Measurements from ENCODE around the gene SLC25A11.

The SLC25A11 gene

GRCh38 chr17:4939796-4940554, at the start of gene SLC25A11, which contains the start of gene RNF167:
TSS of gene SLC25A11 (minus strand) at chr17:4940046. CDS start at chr17:4939910, 136 bp downstream.
TSS of gene RNF167 (plus strand) at chr17:4940268. CDS start at chr17:4940910, 642 bp downstream.
- DNase-seq, result peak; percentile 97

GRCh38 chr17:4987767-4988567, 48.1 kb upstream of the SLC25A11 start:
- no peak for DNase-seq

GRCh38 chr17:4986951-4987766, 47.3 kb upstream of the SLC25A11 start, which contains the start of gene CAMTA2:
TSS of gene CAMTA2 (minus strand) at chr17:4987675. CDS start at chr17:4986222, 1,453 bp downstream.
- DNase-seq, result peak; percentile 90

GRCh38 chr17:4986403-4986802, 46.6 kb upstream of the SLC25A11 start:
- DNase-seq, result no peak

- DNase-seq, result no peak
These were observed 42.5 kb upstream of the SLC25A11 start for GRCh38 chr17:4982305-4982704.

- peak; percentile 57 for DNase-seq
These were observed 40.9 kb upstream of the SLC25A11 start for GRCh38 chr17:4980644-4981216.

- DNase-seq, result no peak
These were observed 38.9 kb upstream of the SLC25A11 start for GRCh38 chr17:4978726-4979125.

GRCh38 chr17:4974115-4974670, 34.3 kb upstream of the SLC25A11 start:
- DNase-seq, result no peak

- DNase-seq, result no peak
These were observed 33.6 kb upstream of the SLC25A11 start for GRCh38 chr17:4973256-4974114.

- DNase-seq, result no peak
These were observed 32.9 kb upstream of the SLC25A11 start for GRCh38 chr17:4972752-4973151.

- DNase-seq, result no peak
These were observed 32.5 kb upstream of the SLC25A11 start for GRCh38 chr17:4972322-4972721.

GRCh38 chr17:4971826-4972225, 32.0 kb upstream of the SLC25A11 start:
- no peak for DNase-seq

- DNase-seq, result no peak
These were observed 30.4 kb upstream of the SLC25A11 start for GRCh38 chr17:4970273-4970672.

- DNase-seq, result no peak
These were observed 29.8 kb upstream of the SLC25A11 start for GRCh38 chr17:4969551-4970173.

GRCh38 chr17:4969047-4969550, 29.3 kb upstream of the SLC25A11 start:
- DNase-seq, result no peak

GRCh38 chr17:4968486-4969046, 28.7 kb upstream of the SLC25A11 start:
- no peak for DNase-seq

GRCh38 chr17:4967539-4968485, 28.0 kb upstream of the SLC25A11 start, which contains the start of gene SPAG7:
TSS of gene SPAG7 (minus strand) at chr17:4967817. CDS start at chr17:4967804, 13 bp downstream.
- DNase-seq, result peak; percentile 99

GRCh38 chr17:4966844-4967538, 27.1 kb upstream of the SLC25A11 start:
- DNase-seq, result peak; percentile 97
